Measurements from ENCODE around the gene AKIRIN1. TPM values are rescaled to one million over a fixed set of nuclear protein-coding genes. Genes with fewer than 3 reads are reported as not detected.

The AKIRIN1 gene
- polyA plus RNA-seq, 1 of the 3 experiments (the other 2 are of a cell fraction): 37.0 TPM

- CTCF ChIA-PET: interaction anchor here (0.6 kb wide), 1 partner anchor 38 kb away, joined by 3 read pairs; no protein-coding TSS in a partner anchor
Measured at GRCh38 chr1:39001516-39002421, 10.7 kb downstream of the AKIRIN1 start.

More at GRCh38 chr1:39001516-39002421, 10.7 kb downstream of the AKIRIN1 start:
- Histone ChIP-seq H3K9me3 (no peaks in the 10 kb centered on the region), H3K27ac (ENCODE audit: low read depth in 2 of 2, low read length in 1 of 2) (no peak overlapping the region), H3F3A (replicated peaks; ENCODE audit: insufficient read depth) (peaks cover 17% of the 10 kb centered on the region), H3K4me2 (no peak overlapping the region), H3K27me3 (ENCODE audit: insufficient read depth) (no peaks in the 10 kb centered on the region), H3K4me1 (ENCODE audit: control insufficient read depth in 1 of 2, insufficient read depth in 2 of 2, low read depth in 1 of 2, low read length in 1 of 2) (no peaks in the 10 kb centered on the region), H4K20me1 (ENCODE audit: insufficient read depth) (peaks cover 69% of the 10 kb centered on the region), H3K4me3 (ENCODE audit: low read depth in 2 of 2, low read length in 1 of 2) (no peak overlapping the region), H3K9me2 (no peaks in the 10 kb centered on the region), H2AFZ (ENCODE audit: low read depth) (no peak overlapping the region), H3K36me3 (replicated peaks in 1 of 2; ENCODE audit: control insufficient read depth in 1 of 2, insufficient read depth in 2 of 2, low read length in 1 of 2) (peaks cover 85 to 92% of the 10 kb centered on the region in 2 experiments), H3K9ac (no peak overlapping the region), H3K79me2 (ENCODE audit: insufficient read depth) (peaks cover 74% of the 10 kb centered on the region)
- no peak for DNase-seq
- TF ChIP-seq USF2 (IDR thresholded peaks at IDR 0.05; ENCODE audit: borderline replicate concordance, low read depth, low read length): no peak
- no peak for TF ChIP-seq FOXM1 (IDR thresholded peaks at IDR 0.05; ENCODE audit: low read depth)
- no peak for TF ChIP-seq ELF1 (IDR thresholded peaks at IDR 0.05)
- no peak for TF ChIP-seq RFX5 (IDR thresholded peaks at IDR 0.05; ENCODE audit: low read length)
- TF ChIP-seq TEAD4 (IDR thresholded peaks at IDR 0.05; ENCODE audit: borderline replicate concordance, insufficient read depth): no peak
- TF ChIP-seq GATA2 (CRISPR knock-in tag; IDR thresholded peaks at IDR 0.05): no peak
- TF ChIP-seq MEF2A (IDR thresholded peaks at IDR 0.05; ENCODE audit: borderline replicate concordance, low read depth): no peak
- no peak for TF ChIP-seq TAF1 (IDR thresholded peaks at IDR 0.05; ENCODE audit: borderline replicate concordance, low read depth, low read length)
- TF ChIP-seq EP300 (IDR thresholded peaks at IDR 0.05; ENCODE audit: borderline replicate concordance in 1 of 2, low read depth in 1 of 2, low read length in 1 of 2): no peak
- no peak for TF ChIP-seq CTCF (IDR thresholded peaks at IDR 0.05)
- TF ChIP-seq RCOR1 (IDR thresholded peaks at IDR 0.05; ENCODE audit: low read length): no peak
- no peak for TF ChIP-seq RXRA (IDR thresholded peaks at IDR 0.05; ENCODE audit: borderline replicate concordance, low read depth)
- TF ChIP-seq REST (IDR thresholded peaks at IDR 0.05; ENCODE audit: low read depth, low read length): no peak
- no peak for TF ChIP-seq NFIC (IDR thresholded peaks at IDR 0.05; ENCODE audit: borderline replicate concordance)
- TF ChIP-seq FOSL2 (IDR thresholded peaks at IDR 0.05; ENCODE audit: borderline replicate concordance, low read depth): no peak
- TF ChIP-seq YY1 (IDR thresholded peaks at IDR 0.05; ENCODE audit: low read depth): no peak
- TF ChIP-seq MXI1 (IDR thresholded peaks at IDR 0.05; ENCODE audit: low read depth, low read length): no peak
- WGBS (ENCODE audit: low lambda C conversion rate): 100% methylated on average over 5 of the region's 5 CpGs
- POLR2A ChIA-PET: no interaction called here
